Liver (tissue), 9 donors: ENCODE data around the gene FMO1. TPM values are rescaled to one million over a fixed set of nuclear protein-coding genes. Genes with fewer than 3 reads are reported as not detected.
A peak's percentile ranks its signal among the peaks of the same experiment; 100 is the strongest.

Experiments used
- DNase-seq: peaks from one replicate; pipeline ENCODE4 v3.0.0-alpha.2; 2017; ENCODE audit warnings: low spot score
- H3K27ac ChIP-seq, 2 donors: one replicate each; pipeline ENCODE4 v1.7.0; 2013; ENCODE audit warnings: inconsistent platforms in 2 of 2, low read length in 2 of 2, control low read depth in 1 of 2, low read depth in 1 of 2, mild to moderate bottlenecking in 1 of 2
- H3K27me3 ChIP-seq, 4 donors: one replicate each; pipeline versions ENCODE4 v1.6.1 to v1.7.0; 2013; ENCODE audit warnings: low read length in 3 of 4, inconsistent platforms in 1 of 4, mild to moderate bottlenecking in 1 of 4, moderate library complexity in 1 of 4; ENCODE audit not compliant: control insufficient read depth in 4 of 4, insufficient read depth in 4 of 4
- H3K36me3 ChIP-seq, 4 donors: one replicate each; pipeline versions ENCODE4 v1.6.1 to v1.7.0; 2013; ENCODE audit warnings: low read length in 3 of 4, mild to moderate bottlenecking in 3 of 4, low read depth in 1 of 4, moderate library complexity in 1 of 4; ENCODE audit not compliant: control insufficient read depth in 4 of 4, insufficient read depth in 3 of 4
- H3K4me1 ChIP-seq, 4 donors: one replicate each; pipeline versions ENCODE4 v1.6.1 to v1.7.0; 2013; ENCODE audit warnings: low read length in 3 of 4, mild to moderate bottlenecking in 3 of 4, moderate library complexity in 1 of 4; ENCODE audit not compliant: control insufficient read depth in 4 of 4, insufficient read depth in 4 of 4
- H3K4me3 ChIP-seq, 3 donors: one replicate each; pipeline versions ENCODE4 v1.6.1 to v1.7.0; 2013; ENCODE audit warnings: low read length in 3 of 3, control low read depth in 1 of 3, low read depth in 1 of 3, mild to moderate bottlenecking in 1 of 3
- H3K9ac ChIP-seq, 2 donors: one replicate each; pipeline ENCODE4 v1.7.0; 2013; ENCODE audit warnings: low read length in 2 of 2, mild to moderate bottlenecking in 2 of 2, moderate library complexity in 2 of 2, control low read depth in 1 of 2, low read depth in 1 of 2
- H3K9me3 ChIP-seq, 4 donors: one replicate each; pipeline versions ENCODE4 v1.6.1 to v1.7.0; 2013; ENCODE audit warnings: low read length in 3 of 4; ENCODE audit not compliant: control insufficient read depth in 4 of 4
- ATF3 ChIP-seq: IDR thresholded peaks from 2 replicates; pipeline ENCODE4 v1.6.1; 2016; ENCODE audit warnings: antibody characterized with exemption
- CTCF ChIP-seq: fragments of 150-350 bp; IDR thresholded peaks from 2 replicates; pipeline ENCODE4 v1.5.1; 2017; ENCODE audit warnings: improper control_type of control experiment, low read depth, low read length; ENCODE audit not compliant: missing input control
- EGR1 ChIP-seq, 2 donors: IDR thresholded peaks; 2 replicates each; pipeline ENCODE4 v1.6.1; 2016 to 2018; ENCODE audit warnings: antibody characterized with exemption in 2 of 2, low read depth in 2 of 2
- FOXA1 ChIP-seq: IDR thresholded peaks from 2 replicates; pipeline ENCODE4 v1.6.1; 2016; ENCODE audit warnings: antibody characterized with exemption
- FOXA2 ChIP-seq: IDR thresholded peaks from 2 replicates; pipeline ENCODE4 v1.6.1; 2016; ENCODE audit warnings: antibody characterized with exemption
- GABPA ChIP-seq, 2 donors: IDR thresholded peaks in 1 of 2; conservative IDR thresholded peaks in 1 of 2; 2 replicates each; pipeline ENCODE4 v1.6.1; 2016; ENCODE audit warnings: antibody characterized with exemption in 2 of 2, mild to moderate bottlenecking in 1 of 2, moderate library complexity in 1 of 2
- HNF4A ChIP-seq, 2 donors: conservative IDR thresholded peaks; 2 replicates each; pipeline ENCODE4 v1.6.1; 2016; ENCODE audit warnings: antibody characterized with exemption in 2 of 2, mild to moderate bottlenecking in 2 of 2
- HNF4G ChIP-seq: IDR thresholded peaks from 2 replicates; pipeline ENCODE4 v1.6.1; 2016; ENCODE audit warnings: antibody characterized with exemption
- JUND ChIP-seq, 2 donors: IDR thresholded peaks; 2 replicates each; pipeline ENCODE4 v1.6.1; 2016; ENCODE audit warnings: antibody characterized with exemption in 2 of 2
- NR2F2 ChIP-seq: IDR thresholded peaks from 2 replicates; pipeline ENCODE4 v1.6.1; 2016; ENCODE audit warnings: antibody characterized with exemption
- RAD21 ChIP-seq, 2 donors: IDR thresholded peaks; 2 replicates each; pipeline ENCODE4 v1.6.1; 2016; ENCODE audit warnings: antibody characterized with exemption in 2 of 2, mild to moderate bottlenecking in 2 of 2
- RXRA ChIP-seq, 2 donors: IDR thresholded peaks; 2 replicates each; pipeline ENCODE4 v1.6.1; 2017 to 2018; ENCODE audit warnings: antibody characterized with exemption in 2 of 2, mild to moderate bottlenecking in 1 of 2
- SP1 ChIP-seq: IDR thresholded peaks from 2 replicates; pipeline ENCODE4 v1.6.1; 2018; ENCODE audit warnings: antibody characterized with exemption, mild to moderate bottlenecking
- TAF1 ChIP-seq: conservative IDR thresholded peaks from 2 replicates; pipeline ENCODE4 v1.6.1; 2016; ENCODE audit warnings: antibody characterized with exemption, mild to moderate bottlenecking
- YY1 ChIP-seq: IDR thresholded peaks from 2 replicates; pipeline ENCODE4 v1.6.1; 2016; ENCODE audit warnings: antibody characterized with exemption, mild to moderate bottlenecking
- ZBTB33 ChIP-seq: IDR thresholded peaks from 2 replicates; pipeline ENCODE4 v1.6.1; 2016; ENCODE audit warnings: antibody characterized with exemption
- WGBS: extraction: QIAGEN DNeasy Blood & Tissue Kit; methylation state at CpG from one replicate; pipeline ENCODE4 v1.1.7; 2013; 5-methylcytosine and 5-hydroxymethylcytosine counted together
- polyA plus RNA-seq, 2 donors: library from polyadenylated mRNA; stranded (reverse) in 1 of 2; unstranded in 1 of 2; fragments of 200-250 nt in 1 of 2; fragments of >200 nt in 1 of 2; fragmentation: Nextera tagmentation in 1 of 2; extraction: Ambion mirVana in 1 of 2; gene quantifications; one replicate each; pipeline versions ENCODE4 v1.2.1 to v1.2.3, GENCODE V29; 2013 to 2015
- total RNA-seq, 2 donors: library from RNA; depleted of rRNA; stranded (reverse); fragments of >200 nt; gene quantifications; one replicate each; pipeline ENCODE4 v1.2.3, GENCODE V29; 2014
- donor health status: healthy.
- donor health status: healthy.
- donor health status: healthy.
- donor health status: healthy.
- donor health status: healthy.

Gene FMO1
- total and polyA plus RNA-seq, 4 donors = 0.13 to 26.3 (median 0.62) TPM

- no peak for TF ChIP-seq ZBTB33
- TF ChIP-seq FOXA2 = no peak
- TF ChIP-seq JUND (IDR thresholded peaks at IDR 0.05) = no peak
These were observed 35.5 kb upstream of the FMO1 start (continued) for GRCh38 chr1:171212607-171213351.

GRCh38 chr1:171213559-171214454, 34.5 kb upstream of the FMO1 start:
- no peak for DNase-seq
- no peak overlapping the region for H3K9ac ChIP-seq
- H3K27me3 ChIP-seq = no peaks in the 10 kb centered on the region
- WGBS = 72% methylated on average over 12 of the region's 12 CpGs
- no peaks in the 10 kb centered on the region for H3K9me3 ChIP-seq
- no peak overlapping the region for H3K27ac ChIP-seq
- TF ChIP-seq HNF4A (conservative IDR thresholded peaks at IDR 0.05) (peak; percentile 64 to 83), YY1 (no peak)
- H3K4me1 ChIP-seq = peaks cover 2 to 11% (median 8%) of the 10 kb centered on the region in 4 donors
- no peaks in the 10 kb centered on the region for H3K36me3 ChIP-seq
- H3K4me3 ChIP-seq = peak overlapping the region in 2 of 3 donors; percentile 7 to 35

- Histone ChIP-seq H3K36me3 (no peaks in the 10 kb centered on the region), H3K27ac (no peak overlapping the region), H3K4me1 (no peaks in the 10 kb centered on the region), H3K9ac (no peak overlapping the region), H3K4me3 (no peak overlapping the region), H3K9me3 (no peaks in the 10 kb centered on the region), H3K27me3 (no peaks in the 10 kb centered on the region)
- WGBS = 88% methylated on average over 9 of the region's 9 CpGs
- TF ChIP-seq YY1 = no peak
- no peak for TF ChIP-seq RAD21 (IDR thresholded peaks at IDR 0.05)
- no peak for TF ChIP-seq HNF4A (conservative IDR thresholded peaks at IDR 0.05)
- no peak for TF ChIP-seq JUND (IDR thresholded peaks at IDR 0.05)
- TF ChIP-seq RXRA (IDR thresholded peaks at IDR 0.05) = no peak
- TF ChIP-seq ATF3 = no peak
- no peak for TF ChIP-seq TAF1
- no peak for TF ChIP-seq GABPA (IDR thresholded peaks at IDR 0.05 in 1 of 2, conservative IDR thresholded peaks at IDR 0.05 in 1 of 2)
- no peak for TF ChIP-seq CTCF
- TF ChIP-seq NR2F2 = no peak
- no peak for TF ChIP-seq FOXA1
- no peak for TF ChIP-seq FOXA2
- no peak for TF ChIP-seq HNF4G
- TF ChIP-seq SP1 = no peak
- TF ChIP-seq EGR1 (IDR thresholded peaks at IDR 0.05; ENCODE audit: low read depth in 2 of 2) = no peak
- DNase-seq = no peak
These were observed 30.4 kb upstream of the FMO1 start for GRCh38 chr1:171217658-171218443.
